Measurements from ENCODE around the gene TMPRSS11B.

DNA sequence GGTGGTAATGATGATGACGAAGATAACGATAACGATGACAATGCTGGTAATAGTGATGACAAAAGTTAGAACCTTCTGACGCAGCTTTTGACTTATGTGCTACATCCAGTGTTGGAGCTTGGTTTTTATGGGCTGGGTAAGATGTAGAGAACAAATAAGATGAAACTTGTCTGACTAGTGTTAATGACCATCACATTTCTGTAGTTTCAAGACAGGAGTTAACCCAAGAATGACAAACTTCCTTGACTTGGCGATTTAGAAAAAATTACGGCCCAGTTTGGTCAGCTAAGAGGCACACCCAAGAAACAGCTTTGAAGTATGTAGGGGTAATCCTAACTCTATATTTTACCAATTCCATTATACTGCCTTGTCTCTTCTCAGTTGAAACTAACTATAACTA lies at the start of gene TMPRSS11B:
- TF ChIP-seq CTCF (conservative IDR thresholded peaks at IDR 0.05; ENCODE audit: low read depth in 2 of 2) (no peak), POLR2AphosphoS5 (IDR thresholded peaks at IDR 0.05; ENCODE audit: low read depth) (no peak), EZH2 (IDR thresholded peaks at IDR 0.05; ENCODE audit: low read depth, unreplicated experiment) (no peak), EZH2phosphoT487 (IDR thresholded peaks at IDR 0.05; ENCODE audit: unreplicated experiment) (no peak), REST (IDR thresholded peaks at IDR 0.05; ENCODE audit: unreplicated experiment) (no peak), NANOG (IDR thresholded peaks at IDR 0.05; ENCODE audit: borderline replicate concordance) (no peak), CREB1 (CRISPR knock-in tag; IDR thresholded peaks at IDR 0.05; ENCODE audit: low read depth) (no peak), JUNB (IDR thresholded peaks at IDR 0.05; ENCODE audit: unreplicated experiment) (no peak)

Measured in GM23338 (cell line).